Body of pancreas (tissue), 4 donors: Measurements from ENCODE around the gene WWOX. TPM values are rescaled to one million over a fixed set of nuclear protein-coding genes. Genes with fewer than 3 reads are reported as not detected.

Source experiments
- ATAC-seq: fragments of 150-250 bp; one replicate; pipeline ENCODE4 v1.9.1; 2016
- DNase-seq, 4 donors: peaks; one replicate each; pipeline ENCODE4 v3.0.0-alpha.2; 2019
- H3K27ac ChIP-seq, 4 donors: fragments of 200-600 bp; sonication (generic); 1 replicate in 3 of 4; 2 replicates in 1 of 4; pipeline versions ENCODE4 v1.5.1 to v1.6.1; 2016 to 2019; ENCODE audit warnings: mild to moderate bottlenecking in 1 of 4, mixed read lengths in 1 of 4, moderate library complexity in 1 of 4
- H3K27me3 ChIP-seq, 2 donors: fragments of 200-600 bp; sonication (generic); one replicate each; pipeline ENCODE4 v1.6.0; 2016; ENCODE audit warnings: mild to moderate bottlenecking in 1 of 2
- H3K36me3 ChIP-seq, 2 donors: fragments of 200-600 bp; sonication (generic); replicated peaks in 1 of 2; 2 replicates each; pipeline ENCODE4 v1.5.1; 2016; ENCODE audit warnings: low read depth in 2 of 2; ENCODE audit not compliant: insufficient read depth in 1 of 2
- H3K4me1 ChIP-seq: fragments of 200-600 bp; sonication (generic); one replicate; pipeline ENCODE4 v1.6.0; 2016
- H3K4me3 ChIP-seq, 2 donors: fragments of 200-600 bp; sonication (generic); 1 replicate in 1 of 2; 2 replicates in 1 of 2; pipeline ENCODE4 v1.5.1; 2016 to 2019
- H3K9me3 ChIP-seq, 3 donors: fragments of 200-600 bp; sonication (generic); 1 replicate in 2 of 3; 2 replicates in 1 of 3; pipeline ENCODE4 v1.5.1; 2016
- POLR2A ChIP-seq, 3 donors: fragments of 450-650 bp; IDR thresholded peaks; one replicate each; pipeline ENCODE4 v1.6.1; 2016; ENCODE audit warnings: antibody characterized with exemption in 3 of 3, mild to moderate bottlenecking in 2 of 3
- WGBS, 2 donors: methylation state at CpG; one replicate each; pipeline ENCODE4 v1.1.5; 2017; 5-methylcytosine and 5-hydroxymethylcytosine counted together
- intact Hi-C: fragments of 100-400 bp; cut with DNase I; formaldehyde crosslinking; loops from one replicate; pipeline ENCODE4 v1.15.1; 2023
- total RNA-seq, 2 donors: library from RNA; depleted of rRNA; stranded (reverse); fragments of >200 nt; gene quantifications; one replicate each; pipeline ENCODE4 v1.1.0, GENCODE V29; 2016
- TF ChIP-seq, protein P1 (sequence below), 7 experiments: fragments of 450-650 bp in 4 of 7; fragments of 200-600 bp in 3 of 7; sonication (generic) in 3 of 7; IDR thresholded peaks; one replicate each; pipeline ENCODE4 v1.5.1; 2016 to 2019; ENCODE audit warnings: antibody characterized with exemption in 7 of 7

Gene WWOX
- total RNA-seq, 2 donors from 2014 or later = 52.7 to 67.2 TPM

DNA sequence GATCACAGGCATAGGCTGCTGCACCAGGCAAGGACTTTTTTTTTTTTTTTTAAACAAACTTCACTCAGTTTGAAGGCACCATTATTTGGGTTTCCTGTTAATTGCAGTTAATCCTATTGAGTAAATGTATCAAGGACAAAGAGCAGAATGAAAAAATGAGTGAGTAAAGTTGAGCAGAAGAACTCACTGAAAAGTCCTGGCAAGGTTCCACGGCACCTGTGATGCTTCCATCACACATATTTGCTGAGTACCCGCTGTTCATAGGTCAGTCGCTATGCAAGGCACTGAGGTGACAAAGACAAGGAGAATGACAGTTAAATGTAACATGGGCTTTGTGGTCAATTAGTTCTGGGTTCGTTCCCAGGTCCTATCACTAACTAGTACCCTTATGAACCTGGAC lies 831.1 kb downstream of the WWOX start:
- intact Hi-C loops = no loop called here
- no peak for ATAC-seq
- Histone ChIP-seq H3K4me1 (no peaks in the 10 kb centered on the region), H3K27ac (no peak overlapping the region), H3K36me3 (no peaks in the 10 kb centered on the region), H3K27me3 (no peaks in the 10 kb centered on the region), H3K4me3 (no peak overlapping the region), H3K9me3 (no peaks in the 10 kb centered on the region)
- no peak for TF ChIP-seq POLR2A (IDR thresholded peaks at IDR 0.05)
- TF ChIP-seq, protein P1, sequence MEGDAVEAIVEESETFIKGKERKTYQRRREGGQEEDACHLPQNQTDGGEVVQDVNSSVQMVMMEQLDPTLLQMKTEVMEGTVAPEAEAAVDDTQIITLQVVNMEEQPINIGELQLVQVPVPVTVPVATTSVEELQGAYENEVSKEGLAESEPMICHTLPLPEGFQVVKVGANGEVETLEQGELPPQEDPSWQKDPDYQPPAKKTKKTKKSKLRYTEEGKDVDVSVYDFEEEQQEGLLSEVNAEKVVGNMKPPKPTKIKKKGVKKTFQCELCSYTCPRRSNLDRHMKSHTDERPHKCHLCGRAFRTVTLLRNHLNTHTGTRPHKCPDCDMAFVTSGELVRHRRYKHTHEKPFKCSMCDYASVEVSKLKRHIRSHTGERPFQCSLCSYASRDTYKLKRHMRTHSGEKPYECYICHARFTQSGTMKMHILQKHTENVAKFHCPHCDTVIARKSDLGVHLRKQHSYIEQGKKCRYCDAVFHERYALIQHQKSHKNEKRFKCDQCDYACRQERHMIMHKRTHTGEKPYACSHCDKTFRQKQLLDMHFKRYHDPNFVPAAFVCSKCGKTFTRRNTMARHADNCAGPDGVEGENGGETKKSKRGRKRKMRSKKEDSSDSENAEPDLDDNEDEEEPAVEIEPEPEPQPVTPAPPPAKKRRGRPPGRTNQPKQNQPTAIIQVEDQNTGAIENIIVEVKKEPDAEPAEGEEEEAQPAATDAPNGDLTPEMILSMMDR (IDR thresholded peaks at IDR 0.05) = no peak
- DNase-seq = peak in 1 of 4 donors; percentile 3
- WGBS, 2 donors = 51 to 76% methylated on average over 4 of the region's 4 CpGs

DNA sequence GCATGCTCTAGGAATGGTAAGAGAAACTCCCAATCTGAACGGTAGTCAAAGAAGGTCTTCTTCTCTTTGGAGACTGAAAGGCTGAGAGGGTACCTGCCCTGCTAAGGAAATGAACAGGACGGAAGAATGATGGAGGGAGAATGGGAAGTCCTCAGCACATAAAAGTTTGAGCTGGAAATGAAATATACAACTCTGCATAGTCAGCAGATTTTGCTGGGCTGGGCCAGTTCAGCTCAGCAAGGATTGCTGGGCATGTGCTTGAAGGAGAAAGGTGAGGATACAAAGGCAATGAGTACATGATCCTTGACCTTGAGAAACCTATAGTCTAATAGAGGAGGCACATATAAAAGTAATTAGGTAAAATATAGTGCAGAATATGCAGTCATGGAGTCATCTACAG lies 831.8 kb downstream of the WWOX start:
- Histone ChIP-seq H3K9me3 (no peaks in the 10 kb centered on the region), H3K27ac (no peak overlapping the region), H3K4me3 (no peak overlapping the region), H3K4me1 (no peaks in the 10 kb centered on the region), H3K27me3 (no peaks in the 10 kb centered on the region), H3K36me3 (no peaks in the 10 kb centered on the region)
- ATAC-seq (no peak), DNase-seq (no peak)
- no peak for TF ChIP-seq POLR2A (IDR thresholded peaks at IDR 0.05)
- TF ChIP-seq, protein P1 (IDR thresholded peaks at IDR 0.05) = no peak
- 89 to 98% methylated on average over 2 of the region's 2 CpGs for WGBS, 2 donors
- intact Hi-C loops = no loop called here

DNA sequence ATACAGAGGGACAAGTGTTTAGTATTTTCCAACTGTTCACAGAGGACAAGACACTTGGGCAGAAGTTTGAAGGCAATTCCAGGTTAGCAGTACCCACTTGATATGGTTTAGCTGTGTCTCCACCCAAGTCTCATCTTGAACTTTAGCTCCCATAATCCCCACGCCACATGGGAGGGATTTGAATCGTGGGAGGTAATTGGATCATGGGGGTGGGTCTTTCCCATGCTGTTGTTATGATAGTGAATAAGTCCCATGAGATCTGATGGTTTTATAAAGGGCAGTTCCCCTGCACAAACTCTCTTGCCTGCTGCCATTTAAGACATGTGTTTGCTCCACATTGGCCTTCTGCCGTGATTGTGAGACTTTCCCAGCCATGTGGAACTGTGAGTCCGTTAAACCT lies 832.2 kb downstream of the WWOX start:
- H3K27me3 ChIP-seq = no peaks in the 10 kb centered on the region
- H3K36me3 ChIP-seq = no peaks in the 10 kb centered on the region
- H3K9me3 ChIP-seq = no peaks in the 10 kb centered on the region
- TF ChIP-seq, protein P1 (IDR thresholded peaks at IDR 0.05) = no peak
- TF ChIP-seq POLR2A (IDR thresholded peaks at IDR 0.05) = no peak
- H3K4me1 ChIP-seq = no peaks in the 10 kb centered on the region
- H3K4me3 ChIP-seq = no peak overlapping the region
- intact Hi-C loops = no loop called here
- DNase-seq = no peak
- no peak overlapping the region for H3K27ac ChIP-seq
- 73 to 98% methylated on average over 4 of the region's 4 CpGs for WGBS, 2 donors
- ATAC-seq = no peak

DNA sequence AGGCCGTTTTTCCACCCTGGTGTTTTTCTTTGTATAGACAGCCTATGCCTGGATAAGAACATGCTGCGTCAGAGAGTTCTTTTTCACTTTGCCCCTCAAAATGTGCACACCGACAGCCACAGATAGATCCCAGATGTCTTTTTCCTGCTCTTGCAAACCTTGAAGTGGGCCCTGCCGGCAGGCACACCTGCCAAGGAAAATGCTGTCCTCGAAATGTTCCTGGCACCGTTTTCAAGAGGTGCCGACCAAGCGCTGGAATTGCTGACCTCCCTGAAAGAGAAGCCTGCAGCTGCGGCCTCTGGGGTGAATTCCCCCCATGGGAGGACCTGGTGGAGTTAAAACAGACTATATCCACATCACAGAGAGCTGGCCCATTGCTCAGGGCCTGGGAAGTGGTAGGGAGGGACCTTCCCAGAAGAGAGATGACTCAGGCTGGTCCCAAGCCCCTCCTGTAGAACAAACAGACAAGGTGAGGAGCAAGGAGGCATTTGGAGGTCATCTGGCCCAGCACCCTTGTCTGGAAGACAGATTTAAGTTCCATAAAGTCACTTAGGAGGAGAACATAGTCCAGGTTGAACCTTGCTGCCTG lies 833.0 kb downstream of the WWOX start:
- no peak overlapping the region for H3K4me3 ChIP-seq
- no peaks in the 10 kb centered on the region for H3K9me3 ChIP-seq
- no peak for TF ChIP-seq POLR2A (IDR thresholded peaks at IDR 0.05)
- TF ChIP-seq, protein P1 (IDR thresholded peaks at IDR 0.05) = no peak
- 82 to 94% methylated on average over 9 of the region's 9 CpGs for WGBS, 2 donors
- H3K36me3 ChIP-seq = no peaks in the 10 kb centered on the region
- DNase-seq (no peak), ATAC-seq (no peak)
- intact Hi-C loops = no loop called here
- H3K4me1 ChIP-seq = no peaks in the 10 kb centered on the region
- H3K27ac ChIP-seq = no peak overlapping the region
- H3K27me3 ChIP-seq = no peaks in the 10 kb centered on the region

DNA sequence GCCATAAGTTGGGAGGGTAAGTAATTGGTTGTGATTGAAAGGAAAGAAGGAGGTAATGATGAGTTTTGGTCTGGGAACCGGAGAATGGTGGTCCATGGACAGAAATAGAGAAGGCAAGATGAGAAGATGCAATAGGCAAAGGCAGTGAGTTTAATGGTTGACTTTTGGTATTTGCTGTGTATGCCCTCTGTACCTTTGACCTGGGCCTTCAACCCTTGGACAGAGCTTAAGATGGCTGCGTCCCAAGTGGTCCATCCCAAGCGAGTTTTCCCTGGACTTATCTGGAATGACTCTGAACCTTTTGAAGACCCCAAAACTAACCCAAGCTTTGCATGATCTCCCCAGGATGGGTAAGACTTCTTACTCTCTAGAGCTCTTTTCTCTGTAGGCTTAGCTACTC lies 836.6 kb downstream of the WWOX start:
- ATAC-seq = no peak
- no peak overlapping the region for H3K27ac ChIP-seq
- no peaks in the 10 kb centered on the region for H3K4me1 ChIP-seq
- no peak for TF ChIP-seq POLR2A (IDR thresholded peaks at IDR 0.05)
- TF ChIP-seq, protein P1 (IDR thresholded peaks at IDR 0.05) = no peak
- no peaks in the 10 kb centered on the region for H3K27me3 ChIP-seq
- no peak overlapping the region for H3K4me3 ChIP-seq
- WGBS, 2 donors = 83 to 86% methylated on average over 3 of the region's 3 CpGs
- intact Hi-C loops = no loop called here
- H3K9me3 ChIP-seq = no peaks in the 10 kb centered on the region
- H3K36me3 ChIP-seq = no peaks in the 10 kb centered on the region
- no peak for DNase-seq
